ENCODE measurements around the gene H6PD.
"Not testable (repeated sequence)": the region's sequence is repeated elsewhere in the genome, so short reads cannot be mapped to it uniquely, and the experiment has no call there.

H6PD gene

DNA sequence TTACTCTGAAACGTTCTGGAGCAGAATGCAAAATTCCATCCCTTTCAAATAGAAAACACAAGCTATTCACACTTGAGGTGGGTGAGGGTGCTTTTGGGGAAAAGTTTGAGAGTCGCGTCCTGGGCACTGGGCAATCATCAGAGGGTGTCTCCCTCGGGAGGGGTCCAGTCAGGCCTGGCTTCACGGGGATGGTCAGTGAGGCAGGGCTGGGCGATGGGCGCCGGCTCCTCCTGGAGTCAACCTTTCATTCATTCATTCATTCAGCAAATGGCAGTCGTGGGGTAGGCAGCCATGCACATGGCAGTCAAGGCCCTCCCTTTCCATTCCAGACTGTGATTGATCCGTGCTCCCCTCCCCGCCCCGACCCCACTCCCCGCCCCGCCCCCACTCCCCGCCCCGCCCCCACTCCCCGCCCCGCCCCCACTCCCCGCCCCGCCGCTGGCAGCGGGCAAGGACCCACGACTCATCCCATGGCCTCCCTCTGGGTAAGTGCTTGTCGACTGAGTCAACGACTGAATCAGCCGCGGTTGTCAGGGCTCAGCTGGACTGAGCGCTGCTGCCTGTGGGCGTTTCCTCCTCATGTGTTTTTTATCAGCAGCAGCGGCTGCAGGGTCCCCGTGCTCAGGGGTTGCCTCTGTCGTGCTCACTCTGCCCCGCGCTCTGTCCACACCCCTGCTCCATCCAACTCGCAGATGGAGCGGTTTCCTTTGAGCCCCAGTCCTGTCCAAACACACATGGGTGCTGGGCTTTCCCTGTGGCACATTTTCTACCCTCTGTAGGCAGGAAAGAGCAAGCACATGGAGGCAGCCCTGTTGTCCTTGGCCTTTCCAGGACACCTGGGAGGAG is 45.7 kb downstream of the H6PD start:
- peak; percentile 42 for DNase-seq

DNA sequence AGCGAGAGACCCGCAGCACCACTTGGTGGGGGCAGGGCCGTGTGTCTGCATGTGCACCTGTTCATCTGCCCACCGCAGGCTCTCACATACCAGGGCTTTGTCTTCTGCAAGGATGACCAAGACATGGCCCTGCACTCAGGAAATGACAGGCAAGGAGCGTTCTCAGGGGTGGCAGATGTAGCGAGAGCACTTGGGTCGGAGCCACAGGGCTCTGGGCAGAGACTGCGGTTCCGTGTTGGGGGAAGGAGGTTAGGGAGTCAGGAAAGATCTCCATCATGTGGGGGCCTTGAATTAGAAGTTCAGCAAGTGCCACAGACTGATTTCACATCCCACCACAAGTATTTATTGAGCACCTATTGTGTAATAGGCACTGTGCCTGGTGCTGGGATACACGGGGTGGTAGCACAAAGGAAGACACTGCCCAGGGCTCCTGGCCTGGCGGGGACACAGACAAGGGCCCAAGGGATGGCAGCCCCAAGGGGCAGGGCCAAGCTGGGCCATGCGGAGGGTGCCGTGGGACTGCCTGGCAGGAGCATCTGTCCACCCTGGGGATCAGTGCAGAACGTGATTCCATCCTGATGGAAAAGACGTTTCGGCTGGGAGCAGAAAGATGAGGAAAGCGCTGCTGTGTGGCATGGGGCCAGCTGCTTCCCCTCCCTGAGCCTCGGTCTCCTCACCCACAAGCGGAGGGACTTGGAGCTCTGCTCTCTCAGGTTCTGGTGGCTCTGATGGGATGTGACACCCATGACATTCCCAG is 46.7 kb downstream of the H6PD start:
- DNase-seq: no peak

DNA sequence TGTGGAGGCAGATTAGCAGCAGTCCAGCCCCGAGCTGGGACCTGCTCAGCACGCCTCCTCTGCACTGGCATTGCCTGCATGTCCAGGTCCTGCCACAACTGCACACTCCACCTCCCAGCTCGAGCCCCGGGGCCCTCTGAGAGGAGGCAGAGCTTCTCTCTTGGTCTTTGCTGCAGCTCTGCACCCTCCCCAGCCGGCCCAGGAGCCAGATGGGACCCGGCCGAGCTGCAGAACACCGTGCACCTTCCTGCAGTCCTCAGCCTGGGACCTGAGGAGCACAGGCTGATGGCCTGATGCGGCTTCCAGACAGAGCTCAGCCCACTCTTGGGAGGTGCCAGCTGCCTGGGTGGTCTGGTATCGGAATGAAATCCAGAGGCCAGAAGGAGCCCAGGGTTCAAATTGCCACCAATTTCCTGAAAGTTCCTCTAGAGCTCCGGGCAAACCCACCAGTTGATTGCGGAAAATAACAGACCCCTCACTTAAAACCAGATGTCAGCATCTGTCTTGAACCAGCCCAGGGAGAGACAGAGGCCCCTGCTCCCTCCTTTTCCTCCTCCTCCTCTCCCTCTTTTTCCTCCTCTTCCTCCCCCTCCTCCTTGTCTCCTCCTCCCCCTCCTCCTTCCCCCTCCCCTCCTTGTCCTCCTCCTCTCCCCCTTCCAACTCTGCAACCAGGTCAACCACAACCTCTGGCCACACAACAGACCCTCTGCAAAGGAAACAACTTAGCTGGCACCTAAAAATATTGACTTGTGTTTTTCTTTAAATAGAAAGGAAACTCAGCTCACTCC is 47.5 kb downstream of the H6PD start:
- DNase-seq: no peak

DNA sequence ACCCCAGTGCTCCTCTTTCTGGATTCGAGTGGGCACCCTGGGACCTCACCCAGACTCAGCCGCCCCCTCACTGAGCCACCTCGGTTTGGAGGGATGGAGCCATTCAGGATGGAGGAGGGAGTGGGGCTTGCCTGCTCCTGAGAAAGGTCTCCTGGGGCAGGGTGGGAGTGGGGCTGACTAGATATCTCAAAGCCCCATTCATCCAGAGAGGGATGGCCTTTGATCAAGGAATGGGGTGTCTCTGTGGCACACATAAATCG is 48.1 kb downstream of the H6PD start:
- DNase-seq: no peak

DNA sequence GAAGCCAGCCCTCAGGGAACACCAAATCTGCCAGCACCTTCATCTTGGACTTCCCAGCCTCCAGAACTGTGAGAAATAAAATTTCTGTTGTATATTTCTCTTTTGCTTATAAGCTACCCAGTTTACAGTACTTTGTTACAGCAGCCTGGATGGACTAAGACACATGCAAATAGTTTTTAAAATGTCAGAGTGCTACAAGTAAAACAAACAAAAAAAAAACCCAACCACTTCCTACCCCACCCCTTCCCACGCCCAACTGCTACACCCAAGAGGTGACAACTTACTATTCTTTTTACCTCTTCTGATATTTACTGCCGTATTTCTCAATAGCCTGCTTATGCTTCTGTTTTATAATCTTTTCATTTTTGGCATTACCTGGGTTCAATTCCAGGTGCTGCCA is 49.5 kb downstream of the H6PD start:
- DNase-seq: peak; percentile 23

DNA sequence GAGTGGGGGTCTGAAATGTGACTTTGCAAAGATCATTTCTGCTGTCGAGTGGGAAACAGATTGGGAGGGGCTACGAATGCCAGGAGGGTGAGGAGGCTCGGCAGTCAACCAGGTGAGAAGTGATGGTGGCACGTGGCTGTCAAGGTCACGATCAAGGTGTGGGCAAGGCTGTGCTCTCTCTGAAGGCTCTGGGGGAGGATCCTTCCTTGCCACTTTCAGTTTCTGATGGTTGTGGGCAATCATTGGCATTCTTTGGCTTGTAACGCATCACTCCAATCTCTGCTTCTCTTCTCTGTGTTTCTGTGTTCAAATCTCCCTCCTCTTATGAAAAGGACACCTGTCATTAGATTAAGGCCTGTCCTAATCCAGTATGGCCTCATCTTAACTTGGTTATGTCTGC is 52.0 kb downstream of the H6PD start:
- no peak for DNase-seq

DNA sequence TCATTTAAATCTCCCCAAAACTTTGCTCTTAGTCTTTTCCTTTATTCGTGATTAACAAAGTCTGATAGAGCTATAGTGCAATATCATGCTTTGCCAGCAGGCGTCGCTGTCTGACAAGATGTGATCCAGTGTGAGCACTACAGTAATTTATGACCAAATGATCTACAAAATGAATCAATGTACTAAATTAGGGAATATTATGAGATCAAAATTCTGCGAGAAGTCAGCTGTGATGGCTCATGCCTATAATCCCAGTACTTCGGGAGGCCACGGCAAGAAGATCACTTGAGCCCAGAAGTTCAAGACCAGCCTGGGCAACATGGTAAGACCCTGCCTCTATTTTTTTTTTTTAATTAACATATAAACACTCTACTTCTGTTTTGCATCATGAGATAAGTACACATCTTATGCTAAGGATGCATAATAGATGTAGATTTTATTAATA is 54.5 kb downstream of the H6PD start:
- DNase-seq: peak; percentile 80

DNA sequence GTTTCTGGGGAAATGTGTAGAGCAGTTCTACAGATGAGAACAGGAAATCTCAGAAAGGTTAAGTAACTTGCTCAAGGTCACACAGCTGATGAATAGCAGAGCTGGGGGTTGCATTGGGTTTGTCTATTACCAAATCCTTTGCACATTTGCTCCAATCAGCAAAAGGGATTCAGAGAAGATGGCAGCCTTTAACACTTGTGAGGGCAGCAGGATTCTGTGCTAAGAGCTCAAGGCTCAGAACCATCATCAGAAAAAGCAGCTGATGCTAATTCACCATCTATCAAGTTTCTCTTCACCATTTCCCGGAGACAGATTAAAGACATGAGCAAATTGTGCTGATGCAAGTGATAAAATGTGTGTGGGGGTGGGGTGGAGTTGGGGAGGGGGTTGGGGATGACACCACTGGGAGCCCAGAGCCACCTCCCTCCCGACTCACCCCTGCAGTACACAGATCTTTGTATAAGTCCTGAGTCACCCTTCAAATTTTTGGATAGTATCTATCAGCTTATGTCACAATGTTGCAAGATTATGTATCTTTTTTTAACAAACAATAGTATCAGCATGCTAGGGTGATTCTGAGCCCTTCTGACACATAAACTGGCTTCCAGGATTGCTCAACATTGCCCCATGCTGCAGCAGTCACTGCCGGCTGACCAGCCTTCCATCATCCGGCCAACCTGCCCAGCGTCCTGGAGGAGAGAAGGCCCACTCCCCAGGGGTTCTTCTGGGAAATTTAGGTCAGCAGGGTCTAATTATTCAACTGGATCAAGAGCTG is 55.3 kb downstream of the H6PD start:
- DNase-seq: peak; percentile 24

DNA sequence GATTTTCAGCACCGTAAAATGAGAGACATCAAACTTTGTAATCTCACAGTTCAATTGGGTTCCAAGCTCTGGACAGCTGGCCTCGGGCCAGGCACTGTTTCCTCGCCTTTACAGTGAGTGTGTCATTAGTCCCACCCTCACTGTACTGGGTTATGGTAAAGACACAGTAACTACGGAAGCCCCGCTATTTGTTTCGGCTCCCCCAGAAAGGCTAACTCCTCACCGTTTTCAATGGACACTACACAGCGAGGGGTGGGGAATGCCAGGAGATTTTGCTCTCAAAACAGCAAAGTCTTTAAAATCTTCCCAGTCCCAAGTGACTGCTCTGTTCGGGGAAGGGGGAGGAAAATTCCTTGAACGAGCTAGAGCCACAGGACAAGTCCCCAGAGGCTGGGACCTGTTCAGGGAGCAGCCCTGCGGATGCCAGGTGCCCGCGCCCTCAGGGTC is 57.4 kb downstream of the H6PD start:
- no peak for DNase-seq

DNA sequence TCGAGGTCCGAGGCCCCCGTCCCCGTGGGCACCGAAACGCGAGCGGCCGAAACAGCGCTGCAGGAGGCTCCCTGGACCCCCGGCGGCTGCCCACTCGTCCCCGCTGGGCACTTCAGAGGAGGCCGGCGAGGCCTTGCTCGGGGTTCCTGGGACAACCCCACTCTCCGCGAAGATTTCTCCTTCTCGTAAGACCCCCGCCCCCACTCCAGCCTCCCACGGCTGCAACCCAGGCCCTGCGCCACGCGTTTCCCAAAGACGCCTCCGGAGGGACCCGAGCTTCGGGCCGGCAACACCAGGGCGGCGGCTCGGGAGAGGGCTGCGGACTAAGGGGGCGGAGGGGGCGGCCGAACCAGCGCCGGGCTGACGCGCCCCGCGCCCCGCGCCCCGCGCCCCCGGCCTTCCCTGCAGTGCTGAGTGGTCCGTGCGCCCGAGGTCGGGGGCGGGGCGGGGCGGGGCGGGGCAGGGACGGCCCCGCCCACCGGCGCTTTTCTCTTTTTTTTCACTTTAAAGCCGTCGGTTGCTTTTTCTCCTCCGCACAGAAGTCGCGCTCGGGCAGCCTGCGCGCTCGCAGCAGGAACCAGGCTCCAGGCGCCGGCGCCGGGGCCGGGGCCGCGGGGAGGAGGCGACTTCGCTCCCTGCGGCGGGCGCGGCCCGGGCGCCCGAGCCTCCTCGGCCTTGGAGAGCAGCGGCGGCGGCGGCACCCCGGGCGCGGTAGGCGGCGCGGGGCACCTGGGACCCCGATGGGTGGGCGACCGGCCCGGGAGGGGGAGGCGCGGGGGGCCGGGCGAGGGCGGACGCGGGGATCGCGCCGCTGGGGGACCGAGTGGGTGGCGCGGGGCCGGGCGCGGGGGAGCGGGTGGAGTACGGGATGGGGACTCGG is 58.0 kb downstream of the H6PD start, which contains the start of gene SPSB1:
Gene SPSB1 (plus strand): TSS at position 534 of the 880 bp plus-strand sequence. CDS start 62,998 bp downstream, outside the sequence.
- DNase-seq: peak; percentile 66

DNA sequence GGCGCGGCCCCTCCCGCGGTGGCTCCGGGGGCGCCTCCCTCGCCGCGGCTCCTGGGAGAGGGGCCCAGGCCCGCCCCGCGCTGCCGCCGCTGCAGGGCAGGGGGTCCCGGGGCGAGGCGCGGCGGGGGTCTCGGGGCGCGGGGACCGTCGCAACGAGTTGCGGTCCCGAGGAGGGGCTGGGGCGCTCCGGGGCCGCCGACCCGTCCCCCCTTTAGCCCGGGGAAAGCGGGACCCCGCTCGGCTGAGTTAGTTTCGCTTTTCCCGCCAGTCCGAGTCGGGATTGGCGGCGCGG is 58.6 kb downstream of the H6PD start:
- DNase-seq: no peak

DNA sequence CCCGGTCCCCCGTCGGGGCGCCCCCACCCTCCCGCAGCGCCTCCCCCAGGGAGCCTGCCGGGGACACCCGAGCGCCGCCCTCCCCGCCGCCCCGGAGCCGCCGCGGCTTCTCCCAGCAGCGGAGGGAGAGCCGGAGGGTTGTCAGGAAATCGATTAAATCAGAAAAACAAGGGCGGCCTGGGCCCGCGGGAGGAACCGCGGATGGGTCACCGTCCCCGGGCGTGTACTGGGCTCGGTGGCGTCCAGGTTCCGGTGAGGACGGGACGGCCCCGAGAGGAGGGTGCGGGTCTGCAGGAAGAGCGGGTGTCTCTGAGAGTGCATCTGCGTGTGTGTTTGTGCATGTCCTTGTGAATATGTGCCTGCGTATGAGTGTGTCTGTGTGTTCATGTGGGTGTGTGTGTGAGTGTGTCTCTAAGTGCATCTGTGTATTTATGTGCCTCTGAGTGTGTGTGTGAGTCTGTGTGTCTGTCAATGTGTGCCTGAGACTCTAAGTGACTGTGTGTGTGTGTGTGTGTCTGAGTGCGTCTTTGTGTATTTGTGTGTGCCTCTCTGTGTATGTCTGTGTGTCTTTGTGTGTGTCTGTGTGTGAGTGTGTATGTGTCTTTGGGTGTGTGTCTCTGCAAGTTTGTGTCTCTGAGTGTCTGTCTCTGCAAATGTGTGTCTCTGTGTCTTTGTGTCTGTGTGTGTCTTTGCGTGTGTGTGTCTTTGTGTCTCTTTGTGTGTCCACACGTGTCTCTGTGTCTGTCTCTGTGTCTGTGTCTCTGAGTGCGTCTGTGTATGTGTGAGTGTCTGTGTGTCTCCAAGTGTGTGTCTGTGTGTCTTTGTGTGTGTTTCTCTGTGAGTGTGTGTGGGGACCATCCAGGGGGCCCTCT is 59.2 kb downstream of the H6PD start:
- DNase-seq: peak; percentile 30

DNA sequence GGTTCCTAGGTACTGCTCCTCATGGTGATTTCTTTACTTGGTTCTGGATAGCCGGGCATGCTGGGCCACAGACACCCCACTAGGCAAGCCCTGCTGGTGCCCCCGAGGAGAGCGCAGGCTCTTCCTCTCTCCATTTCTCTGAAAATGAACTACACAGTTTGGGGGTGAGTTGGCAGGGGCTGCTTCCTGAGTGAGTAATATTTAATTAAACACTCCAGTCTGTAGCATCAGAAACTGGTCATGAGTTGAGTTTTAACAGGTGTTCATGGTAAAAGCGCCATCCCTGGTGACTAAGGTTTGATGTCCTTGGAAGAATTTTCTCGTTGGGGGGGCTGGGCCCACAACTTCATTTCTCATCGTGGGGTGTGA is 59.8 kb downstream of the H6PD start:
- DNase-seq: peak; percentile 37

DNA sequence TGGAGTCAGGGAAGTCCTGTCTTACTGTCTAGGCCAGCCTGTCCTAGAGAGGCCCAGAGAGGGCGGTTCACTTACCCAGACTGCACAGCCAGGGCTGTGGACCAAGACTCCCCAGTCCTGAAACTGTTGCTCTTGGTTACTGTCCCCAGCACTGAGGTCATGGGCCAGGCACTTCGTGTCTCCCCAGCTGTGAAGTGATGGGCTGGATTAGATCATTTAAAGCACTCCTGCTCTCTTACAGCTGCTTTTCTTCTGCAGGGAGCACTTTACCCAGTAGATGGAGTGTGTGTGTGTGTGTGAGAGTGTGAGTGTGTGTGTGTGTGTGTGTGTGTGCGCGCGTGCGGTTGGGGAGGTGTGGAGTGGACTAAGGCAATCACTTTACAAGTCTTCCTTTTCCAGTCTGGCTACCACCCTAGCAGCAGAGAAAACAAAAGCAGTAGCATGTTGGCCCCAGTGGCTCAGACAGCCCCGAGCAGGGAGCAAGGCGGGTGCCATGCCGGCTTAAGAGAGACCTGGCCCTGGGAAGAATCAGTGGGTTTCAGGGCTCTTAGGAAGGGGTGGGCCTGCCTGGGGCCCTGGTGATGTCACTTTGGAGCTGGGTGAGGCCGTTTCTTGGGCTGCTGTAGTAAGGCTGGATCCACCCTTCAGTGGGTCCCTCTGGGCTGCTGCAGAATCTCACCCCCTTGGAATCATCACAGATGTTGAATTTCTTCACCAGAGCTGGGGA is 60.5 kb downstream of the H6PD start:
- DNase-seq: peak; percentile 20

DNA sequence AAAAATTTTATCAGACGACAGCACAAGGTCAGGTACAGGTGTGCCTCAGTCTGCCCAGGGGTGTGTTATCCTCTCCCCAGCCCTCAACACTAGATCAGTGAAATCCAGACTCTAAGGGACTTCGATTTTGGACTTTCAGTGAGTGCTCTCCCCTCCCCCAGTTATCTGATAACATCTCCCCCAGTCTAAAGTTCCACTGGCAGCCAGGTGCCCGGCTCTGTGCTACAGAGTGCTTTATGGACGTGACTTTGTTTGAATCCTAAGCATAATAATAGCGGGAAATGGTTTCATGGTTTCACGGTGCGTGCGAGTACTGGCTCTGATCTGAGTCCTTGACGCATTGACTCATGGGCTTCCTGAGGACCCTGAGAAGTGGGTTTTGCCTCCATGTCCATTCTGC is 61.3 kb downstream of the H6PD start:
- DNase-seq: no peak

DNA sequence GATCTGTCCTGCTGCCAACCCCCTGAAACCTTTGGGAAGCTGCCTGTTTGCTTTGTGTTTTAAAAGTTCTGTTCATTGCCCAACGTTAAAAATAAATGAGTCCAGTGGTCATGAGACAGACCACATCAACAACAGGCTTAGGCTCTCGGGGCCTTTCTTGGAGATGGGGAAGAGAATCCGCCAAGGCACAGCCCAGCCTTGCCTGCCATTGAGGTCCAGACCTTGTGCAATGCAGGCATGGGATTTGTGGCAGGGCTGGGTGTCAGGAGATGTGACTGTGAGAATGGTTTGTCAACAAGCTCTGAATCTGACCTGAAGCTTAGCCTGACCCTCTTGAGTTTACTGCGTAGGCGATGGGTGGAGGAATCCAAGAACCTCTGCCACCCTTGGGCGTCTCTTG is 62.3 kb downstream of the H6PD start:
- DNase-seq: no peak

DNA sequence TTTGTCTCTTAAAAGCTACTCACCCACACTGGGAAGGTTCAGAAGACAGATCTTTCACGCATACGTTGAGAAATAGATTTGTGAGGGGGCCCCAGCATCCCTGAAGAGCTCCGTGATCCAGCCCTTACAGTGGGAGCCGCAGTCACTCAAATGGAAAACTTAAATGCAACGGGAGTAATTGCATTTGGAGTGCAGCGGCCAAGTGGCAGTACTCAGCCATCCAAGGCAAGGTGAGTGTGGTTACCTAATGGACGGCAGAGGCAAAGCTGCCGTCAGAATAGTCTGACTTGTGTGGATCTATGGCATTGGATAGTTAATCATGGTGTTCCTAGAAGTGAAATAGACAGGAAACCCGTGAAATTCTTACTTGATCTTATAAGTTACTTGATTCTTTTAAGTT is 63.3 kb downstream of the H6PD start:
- no peak for DNase-seq

DNA sequence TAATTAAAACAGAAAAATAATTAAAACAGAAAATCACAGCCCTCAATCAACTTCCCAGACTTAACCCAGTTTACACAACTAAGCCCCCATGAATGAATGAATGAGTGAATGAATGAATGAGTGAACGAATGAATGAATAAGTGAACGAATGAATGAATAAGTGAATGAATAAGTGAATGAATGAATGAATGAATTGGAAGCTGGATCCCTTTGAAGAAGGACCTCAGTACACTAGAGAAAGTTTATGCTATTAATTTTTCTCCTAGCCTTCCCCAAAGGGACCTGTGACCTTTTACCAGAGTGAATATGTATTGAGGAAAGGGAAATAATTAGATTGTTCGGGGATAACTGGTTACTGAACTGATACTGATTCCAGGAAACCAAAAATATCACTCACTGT is 63.7 kb downstream of the H6PD start:
- no peak for DNase-seq

DNA sequence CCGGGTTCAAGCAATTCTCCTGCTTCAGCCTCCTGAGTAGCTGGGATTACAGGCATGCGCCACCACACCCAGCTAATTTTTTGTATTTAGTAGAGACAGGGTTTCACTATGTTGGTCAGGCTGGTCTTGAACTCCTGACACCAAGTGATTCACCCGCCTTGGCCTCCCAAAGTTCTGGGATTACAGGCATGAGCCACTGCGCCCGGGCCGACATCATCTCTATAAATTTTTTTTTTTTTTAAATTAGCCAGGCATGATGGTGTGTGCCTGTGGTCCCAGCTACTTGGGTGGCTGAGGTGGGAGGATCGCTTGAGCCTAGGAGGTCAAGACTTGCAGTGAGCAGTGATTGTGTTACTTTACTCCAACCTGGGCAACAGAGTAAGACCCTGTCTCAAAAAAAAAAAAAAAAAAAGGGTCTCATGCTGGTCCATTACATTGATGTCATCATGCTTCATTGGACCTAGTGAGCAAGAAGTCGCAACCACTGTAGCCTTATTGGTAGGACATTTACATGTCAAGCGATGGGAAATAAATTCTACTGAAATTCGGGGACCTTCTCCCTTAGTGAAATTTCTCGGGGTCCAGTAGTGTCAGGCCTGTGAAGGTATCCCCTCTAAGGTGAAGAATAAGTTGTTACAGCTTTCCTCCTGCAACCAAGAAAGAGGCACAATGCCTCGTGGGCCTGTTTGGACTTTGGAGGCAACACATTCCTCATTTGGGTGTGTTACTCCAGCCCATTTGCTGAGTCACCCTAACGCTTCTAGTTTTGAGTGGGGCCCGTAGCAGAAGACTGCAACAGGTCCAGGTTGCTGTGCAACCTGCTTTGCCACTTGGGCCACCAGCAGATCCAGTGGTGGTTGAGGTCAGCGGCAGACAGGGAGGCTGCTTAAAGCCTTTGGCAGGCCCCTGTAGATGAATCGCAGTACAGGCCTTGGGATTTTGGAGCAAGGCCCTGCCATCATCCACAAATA is 65.3 kb downstream of the H6PD start:
- not testable (repeated sequence) for DNase-seq
